ENCODE measurements around the gene NPAS2.

Gene NPAS2

DNA sequence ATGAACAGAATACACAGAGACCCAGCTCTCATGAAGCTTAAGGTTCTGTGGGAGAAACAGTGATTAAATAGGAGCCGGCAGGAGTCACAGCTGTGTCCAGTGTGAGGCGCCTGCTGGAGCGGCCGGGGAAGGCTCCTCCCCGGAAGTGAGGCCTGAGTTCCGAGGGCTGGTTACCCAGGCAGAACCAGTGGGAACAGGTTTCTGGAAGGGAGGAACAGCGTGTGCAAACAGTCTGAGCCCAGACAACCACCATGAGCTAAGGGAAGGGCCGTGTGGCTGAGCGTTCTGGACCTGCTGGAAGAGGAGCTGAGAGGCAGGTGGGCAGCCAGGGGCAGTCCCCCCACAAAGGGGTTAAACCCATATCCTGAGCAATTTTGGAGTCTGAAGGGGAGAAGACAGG is 26.0 kb upstream of the NPAS2 start:
- no peak for DNase-seq (ENCODE audit: low read depth)

DNA sequence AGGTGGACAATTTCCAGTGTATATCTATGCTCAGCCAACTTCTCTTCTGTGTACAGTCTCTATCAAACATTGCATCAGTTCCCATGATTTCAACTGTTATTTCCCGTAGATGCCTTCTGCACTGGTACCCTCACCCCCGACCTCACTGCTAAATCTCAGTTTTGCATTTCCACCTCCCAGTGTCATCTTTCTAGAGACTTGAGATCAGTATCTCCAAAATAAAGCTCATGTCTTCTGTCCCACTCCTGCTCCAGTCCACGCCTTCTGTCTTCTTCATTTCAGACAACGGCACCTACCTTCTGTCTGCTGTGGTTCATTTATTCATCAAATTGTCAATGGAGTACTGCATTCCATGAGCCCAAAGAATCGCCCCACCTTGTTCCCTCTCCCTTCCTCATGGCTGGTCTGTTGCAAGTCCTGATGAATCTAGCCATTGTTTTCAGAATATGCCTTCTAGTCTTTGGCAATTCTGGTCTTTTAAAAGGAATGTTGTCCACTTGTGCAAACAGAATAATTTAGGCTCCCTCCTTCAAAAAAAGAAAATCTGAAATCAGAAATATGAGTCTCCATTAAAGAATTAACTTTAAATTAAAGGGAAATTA is 23.3 kb upstream of the NPAS2 start:
- DNase-seq (ENCODE audit: low read depth), result no peak

- no peak for DNase-seq (ENCODE audit: low read depth)
These were observed 20.3 kb upstream of the NPAS2 start for GRCh38 chr2:100799686-100800085.

GRCh38 chr2:100800915-100801314 is 19.0 kb upstream of the NPAS2 start:
- DNase-seq (ENCODE audit: low read depth), result no peak

- no peak for DNase-seq (ENCODE audit: low read depth)
These were observed 18.5 kb upstream of the NPAS2 start for GRCh38 chr2:100801402-100801801.

GRCh38 chr2:100802066-100802465 is 17.9 kb upstream of the NPAS2 start:
- DNase-seq (ENCODE audit: low read depth), result no peak

- no peak for DNase-seq (ENCODE audit: low read depth)
These were observed 16.6 kb upstream of the NPAS2 start for GRCh38 chr2:100803334-100803733.

- DNase-seq (ENCODE audit: low read depth), result peak; percentile 30
These were observed 13.4 kb upstream of the NPAS2 start for GRCh38 chr2:100806550-100806949.

- no peak for DNase-seq (ENCODE audit: low read depth)
These were observed 12.2 kb upstream of the NPAS2 start for GRCh38 chr2:100807707-100808106.

- DNase-seq (ENCODE audit: low read depth), result no peak
These were observed 11.4 kb upstream of the NPAS2 start for GRCh38 chr2:100808582-100808981.

DNA sequence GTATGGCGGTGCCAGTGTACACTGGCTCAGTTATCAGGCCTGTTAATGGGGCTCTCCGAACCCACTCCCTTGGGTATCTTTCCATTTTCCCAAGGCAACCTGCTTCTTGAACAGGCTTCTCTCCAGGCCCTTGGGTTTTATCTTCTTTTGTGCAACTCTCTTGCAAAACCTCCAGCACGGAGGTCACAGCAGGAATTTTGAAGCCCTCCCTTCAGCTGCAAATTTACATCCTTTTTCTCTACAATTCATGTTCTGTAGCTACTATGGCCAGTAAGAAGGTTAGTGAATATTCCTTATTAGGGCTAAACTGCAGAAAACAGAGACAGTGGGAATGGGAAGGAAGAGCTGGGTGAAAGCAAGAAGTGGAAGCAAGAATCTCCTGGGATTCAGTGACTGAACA is 10.4 kb upstream of the NPAS2 start:
- no peak for DNase-seq (ENCODE audit: low read depth)

GRCh38 chr2:100810603-100811145 is 9.3 kb upstream of the NPAS2 start:
- no peak for DNase-seq (ENCODE audit: low read depth)

GRCh38 chr2:100812116-100812515 is 7.8 kb upstream of the NPAS2 start:
- no peak for DNase-seq (ENCODE audit: low read depth)

DNA sequence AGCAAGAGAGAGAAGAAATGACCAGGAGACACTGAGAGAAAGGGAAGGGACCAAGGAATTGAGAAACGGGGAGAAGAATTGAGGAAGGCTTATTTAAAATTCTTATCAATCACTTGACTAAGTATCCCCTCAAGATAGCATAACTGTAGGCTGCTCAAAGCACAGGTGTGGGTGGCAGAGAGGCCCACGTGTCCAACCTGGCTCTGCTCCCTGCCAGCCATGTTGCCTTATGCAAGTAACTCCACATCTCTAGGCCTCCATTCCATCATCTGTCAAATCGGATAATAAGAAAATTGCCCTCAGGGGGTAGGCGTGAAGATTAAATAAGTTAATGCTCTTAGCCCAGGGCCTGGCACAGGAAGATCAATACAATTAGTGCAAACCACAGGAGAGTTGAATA is 7.4 kb upstream of the NPAS2 start:
- DNase-seq (ENCODE audit: low read depth), result no peak

GRCh38 chr2:100813527-100813926 is 6.4 kb upstream of the NPAS2 start:
- DNase-seq (ENCODE audit: low read depth), result peak; percentile 46

- DNase-seq (ENCODE audit: low read depth), result no peak
These were observed 5.9 kb upstream of the NPAS2 start for GRCh38 chr2:100814043-100814442.

- DNase-seq (ENCODE audit: low read depth), result no peak
These were observed 5.5 kb upstream of the NPAS2 start for GRCh38 chr2:100814453-100814852.

DNA sequence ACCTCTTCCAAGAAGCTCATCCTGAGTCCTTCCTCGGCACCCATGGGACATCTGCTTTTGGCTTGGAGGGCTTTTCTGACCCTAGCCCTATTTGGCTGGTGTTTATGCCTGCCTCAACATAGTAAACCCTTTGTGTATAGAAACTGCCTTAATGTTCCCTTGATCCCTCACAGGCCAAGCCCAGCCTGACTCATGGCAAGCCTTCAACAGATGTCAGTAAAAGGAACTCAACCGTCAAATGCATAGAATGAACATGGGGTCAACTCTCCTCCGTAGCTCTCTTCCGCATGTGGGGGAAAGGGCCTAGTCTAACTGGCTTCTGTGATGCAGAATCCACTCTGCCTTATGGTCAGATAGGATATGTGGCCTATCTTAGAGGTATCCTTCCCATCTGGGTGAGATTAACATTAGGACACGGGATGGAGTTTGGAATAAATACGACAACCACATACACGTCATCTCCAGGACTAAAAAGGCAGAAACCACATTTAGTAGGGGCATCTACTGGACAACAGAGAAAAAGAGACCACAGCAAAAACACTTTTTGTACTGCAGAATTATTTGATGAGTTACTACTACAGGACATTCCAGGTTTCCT is 2.5 kb upstream of the NPAS2 start:
- no peak for DNase-seq (ENCODE audit: low read depth)

- peak; percentile 53 for DNase-seq (ENCODE audit: low read depth)
These were observed 1.8 kb upstream of the NPAS2 start for GRCh38 chr2:100818003-100818605.

GRCh38 chr2:100818606-100819369 is 1.2 kb upstream of the NPAS2 start:
- peak; percentile 80 for DNase-seq (ENCODE audit: low read depth)

GRCh38 chr2:100820273-100820522 is 259 bp downstream of the NPAS2 start:
- DNase-seq (ENCODE audit: low read depth), result no peak

DNA sequence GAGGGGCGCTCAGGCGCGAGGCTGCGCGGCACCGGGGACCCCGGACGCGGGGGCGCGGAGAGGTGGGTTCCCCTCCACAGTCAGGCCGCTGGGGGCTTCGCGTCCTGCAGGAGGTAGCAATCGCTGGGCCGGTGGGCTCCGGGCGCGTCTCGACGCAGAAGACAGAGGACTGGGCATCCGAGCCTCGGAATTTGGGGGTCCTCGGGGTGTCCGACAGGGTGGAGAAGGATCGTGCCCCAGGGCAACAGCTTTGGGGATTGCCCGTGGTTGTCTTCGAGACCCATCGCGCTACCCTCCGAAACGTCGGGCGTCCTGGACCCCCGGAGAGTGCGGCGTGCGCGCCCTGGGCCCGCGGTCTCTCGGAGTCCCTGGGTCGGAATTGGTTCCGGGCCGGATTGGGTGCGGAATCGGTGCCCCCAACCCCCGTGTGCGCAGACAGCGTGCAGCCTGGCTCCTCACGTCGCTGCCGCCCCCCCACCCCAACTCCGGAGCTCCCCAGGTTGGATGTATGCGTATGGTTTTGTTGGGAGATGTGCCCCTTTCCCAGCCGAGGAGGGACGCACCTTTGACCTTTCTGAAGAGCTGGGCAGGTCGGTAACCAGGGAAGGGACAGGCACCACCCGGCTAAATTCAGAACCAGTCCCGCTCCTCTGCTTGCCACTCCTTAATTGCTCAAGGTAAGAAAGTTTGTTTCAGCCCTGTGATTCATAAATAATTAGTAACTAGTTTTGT is 750 bp downstream of the NPAS2 start:
- peak; percentile 26 for DNase-seq (ENCODE audit: low read depth)

Measured in ELR (cell line).